ENCODE results near the gene ARRB1.

Gene ARRB1

GRCh38 chr11:75286826-75287465 lies 64.5 kb downstream of the ARRB1 start:
- no peak for TF ChIP-seq REST (IDR thresholded peaks at IDR 0.05; ENCODE audit: insufficient read depth in 1 of 2, low read depth in 2 of 2, low read length in 2 of 2)
- no peak for TF ChIP-seq FOXP2 (optimal IDR thresholded peaks at IDR 0.05; ENCODE audit: borderline replicate concordance, extremely low read depth, extremely low read length, insufficient read depth)
- TF ChIP-seq POLR2AphosphoS5 (IDR thresholded peaks at IDR 0.05; ENCODE audit: low read depth, low read length) = no peak
- TF ChIP-seq TAF1 (IDR thresholded peaks at IDR 0.05; ENCODE audit: borderline replicate concordance, insufficient read depth, low read length) = no peak
- no peak for TF ChIP-seq SIN3A (IDR thresholded peaks at IDR 0.05; ENCODE audit: borderline replicate concordance, insufficient read depth, low read length)

DNA sequence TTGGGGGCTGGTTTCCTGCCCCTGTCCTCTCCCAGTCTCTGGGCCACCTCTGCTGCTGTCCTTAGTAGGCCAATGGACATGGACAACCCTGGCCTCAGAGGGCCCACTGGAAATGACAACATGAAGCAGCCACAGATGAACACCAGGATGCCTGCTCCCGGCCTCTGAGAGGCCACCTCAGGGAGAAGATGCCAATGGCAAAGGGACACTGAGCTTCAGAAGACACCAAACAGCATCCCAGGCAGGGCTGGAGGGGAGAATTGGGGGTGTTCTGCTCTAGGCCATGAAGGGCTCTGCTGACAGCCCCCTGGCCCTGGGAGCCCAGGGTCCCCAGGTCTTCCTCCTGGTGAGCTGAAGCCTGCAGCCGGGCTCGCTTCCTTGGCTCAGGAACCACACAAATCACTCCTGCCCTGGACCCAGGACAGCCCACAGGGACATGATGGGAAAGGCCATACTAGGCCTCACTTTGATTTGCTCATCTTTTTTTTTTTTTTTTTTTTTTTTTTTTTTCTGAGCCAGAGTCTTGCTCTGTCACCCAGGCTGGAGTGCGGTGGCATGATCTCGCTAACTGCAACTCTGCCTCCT lies 65.6 kb downstream of the ARRB1 start:
- TF ChIP-seq TAF1 (IDR thresholded peaks at IDR 0.05; ENCODE audit: borderline replicate concordance, insufficient read depth, low read length) (no peak), POLR2AphosphoS5 (IDR thresholded peaks at IDR 0.05; ENCODE audit: low read depth, low read length) (no peak), FOXP2 (optimal IDR thresholded peaks at IDR 0.05; ENCODE audit: borderline replicate concordance, extremely low read depth, extremely low read length, insufficient read depth) (no peak), SIN3A (IDR thresholded peaks at IDR 0.05; ENCODE audit: borderline replicate concordance, insufficient read depth, low read length) (no peak), REST (IDR thresholded peaks at IDR 0.05; ENCODE audit: insufficient read depth in 1 of 2, low read depth in 2 of 2, low read length in 2 of 2) (no peak)

DNA sequence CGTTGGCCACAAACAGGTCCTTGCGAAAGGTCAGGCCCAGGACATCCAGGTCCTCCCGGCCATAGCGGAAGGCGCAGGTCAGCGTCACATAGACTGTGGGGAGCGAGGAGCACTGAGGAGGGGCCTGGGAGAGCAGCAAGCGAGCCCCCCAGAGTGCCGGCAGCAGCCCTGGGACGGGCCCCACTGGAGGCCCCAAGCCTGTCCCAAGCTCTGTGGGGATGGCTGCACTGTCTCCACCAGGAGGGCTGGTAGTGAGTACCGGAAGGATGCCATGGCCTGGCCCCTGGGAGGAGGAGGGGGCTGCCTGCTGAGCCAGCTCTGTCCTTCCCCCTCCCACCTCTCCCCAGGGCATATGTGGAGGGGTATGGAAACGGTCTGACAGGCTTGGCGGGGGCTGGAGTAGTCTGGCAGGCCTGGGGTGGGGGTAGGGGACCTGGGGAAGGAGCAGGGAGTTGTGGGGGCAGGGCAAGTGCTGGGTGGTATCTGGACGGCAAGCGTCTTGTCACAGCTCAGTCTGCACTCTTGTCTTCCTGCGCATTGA lies 68.0 kb downstream of the ARRB1 start:
- no peak for TF ChIP-seq FOXP2 (optimal IDR thresholded peaks at IDR 0.05; ENCODE audit: borderline replicate concordance, extremely low read depth, extremely low read length, insufficient read depth)
- TF ChIP-seq SIN3A (IDR thresholded peaks at IDR 0.05; ENCODE audit: borderline replicate concordance, insufficient read depth, low read length) = no peak
- no peak for TF ChIP-seq TAF1 (IDR thresholded peaks at IDR 0.05; ENCODE audit: borderline replicate concordance, insufficient read depth, low read length)
- TF ChIP-seq REST (IDR thresholded peaks at IDR 0.05; ENCODE audit: insufficient read depth in 1 of 2, low read depth in 2 of 2, low read length in 2 of 2) = no peak
- TF ChIP-seq POLR2AphosphoS5 (IDR thresholded peaks at IDR 0.05; ENCODE audit: low read depth, low read length) = no peak

DNA sequence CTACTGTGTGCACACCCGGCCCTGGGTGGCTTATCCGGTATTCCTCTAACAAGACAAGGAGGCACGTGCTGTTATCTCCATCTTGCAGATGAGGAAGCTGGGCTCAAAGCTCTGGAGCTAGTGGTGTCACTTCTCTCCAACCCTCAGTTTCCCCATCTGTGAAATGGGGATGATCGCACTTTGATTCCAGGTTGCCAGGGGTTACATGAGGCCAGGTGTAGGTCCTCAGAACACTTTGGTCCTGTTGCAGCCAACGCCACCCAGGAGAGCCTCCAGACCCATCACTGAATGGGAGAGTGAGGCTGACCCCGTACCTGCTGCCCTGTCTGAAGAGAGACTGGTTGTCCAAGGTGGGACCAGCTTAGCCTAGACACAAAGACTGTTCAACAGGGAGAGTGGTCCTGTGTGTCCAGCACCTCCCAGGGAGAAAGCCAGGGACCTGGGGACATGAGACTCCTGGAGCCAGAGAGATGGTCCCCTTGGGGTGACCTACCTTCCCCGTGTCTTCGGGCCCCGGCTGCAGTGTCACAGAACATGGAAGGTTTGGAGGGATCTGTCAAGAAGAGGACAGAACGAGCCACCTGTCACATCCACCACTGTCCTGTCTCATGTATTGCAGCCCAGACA lies 69.9 kb downstream of the ARRB1 start:
- no peak for TF ChIP-seq REST (IDR thresholded peaks at IDR 0.05; ENCODE audit: insufficient read depth in 1 of 2, low read depth in 2 of 2, low read length in 2 of 2)
- TF ChIP-seq POLR2AphosphoS5 (IDR thresholded peaks at IDR 0.05; ENCODE audit: low read depth, low read length) = no peak
- no peak for TF ChIP-seq TAF1 (IDR thresholded peaks at IDR 0.05; ENCODE audit: borderline replicate concordance, insufficient read depth, low read length)
- no peak for TF ChIP-seq SIN3A (IDR thresholded peaks at IDR 0.05; ENCODE audit: borderline replicate concordance, insufficient read depth, low read length)
